ENCODE results near the gene MCOLN2.

The MCOLN2 gene

DNA sequence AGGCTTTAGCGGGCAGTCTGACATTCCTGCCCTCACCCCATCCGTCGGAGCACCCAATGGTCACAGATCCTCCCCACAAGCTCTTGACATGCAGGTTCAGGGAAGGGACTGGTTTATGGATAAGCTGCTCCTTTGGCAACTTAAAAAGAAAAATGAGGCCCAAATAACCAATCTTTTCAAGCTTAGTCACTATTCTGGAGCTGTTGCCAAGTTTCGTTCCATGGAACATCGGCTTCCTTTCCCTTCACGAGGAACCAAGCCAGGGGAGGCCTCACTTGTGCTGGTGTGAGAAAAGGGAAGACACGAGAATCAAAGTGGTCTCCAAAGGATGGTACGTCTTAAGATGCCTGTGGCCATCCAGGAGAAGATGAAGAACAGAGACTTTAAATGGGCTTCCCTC lies 57.8 kb downstream of the MCOLN2 start:
- H3K27ac ChIP-seq: no peak overlapping the region
- TF ChIP-seq, protein P1, sequence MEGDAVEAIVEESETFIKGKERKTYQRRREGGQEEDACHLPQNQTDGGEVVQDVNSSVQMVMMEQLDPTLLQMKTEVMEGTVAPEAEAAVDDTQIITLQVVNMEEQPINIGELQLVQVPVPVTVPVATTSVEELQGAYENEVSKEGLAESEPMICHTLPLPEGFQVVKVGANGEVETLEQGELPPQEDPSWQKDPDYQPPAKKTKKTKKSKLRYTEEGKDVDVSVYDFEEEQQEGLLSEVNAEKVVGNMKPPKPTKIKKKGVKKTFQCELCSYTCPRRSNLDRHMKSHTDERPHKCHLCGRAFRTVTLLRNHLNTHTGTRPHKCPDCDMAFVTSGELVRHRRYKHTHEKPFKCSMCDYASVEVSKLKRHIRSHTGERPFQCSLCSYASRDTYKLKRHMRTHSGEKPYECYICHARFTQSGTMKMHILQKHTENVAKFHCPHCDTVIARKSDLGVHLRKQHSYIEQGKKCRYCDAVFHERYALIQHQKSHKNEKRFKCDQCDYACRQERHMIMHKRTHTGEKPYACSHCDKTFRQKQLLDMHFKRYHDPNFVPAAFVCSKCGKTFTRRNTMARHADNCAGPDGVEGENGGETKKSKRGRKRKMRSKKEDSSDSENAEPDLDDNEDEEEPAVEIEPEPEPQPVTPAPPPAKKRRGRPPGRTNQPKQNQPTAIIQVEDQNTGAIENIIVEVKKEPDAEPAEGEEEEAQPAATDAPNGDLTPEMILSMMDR (conservative IDR thresholded peaks at IDR 0.05): no peak

DNA sequence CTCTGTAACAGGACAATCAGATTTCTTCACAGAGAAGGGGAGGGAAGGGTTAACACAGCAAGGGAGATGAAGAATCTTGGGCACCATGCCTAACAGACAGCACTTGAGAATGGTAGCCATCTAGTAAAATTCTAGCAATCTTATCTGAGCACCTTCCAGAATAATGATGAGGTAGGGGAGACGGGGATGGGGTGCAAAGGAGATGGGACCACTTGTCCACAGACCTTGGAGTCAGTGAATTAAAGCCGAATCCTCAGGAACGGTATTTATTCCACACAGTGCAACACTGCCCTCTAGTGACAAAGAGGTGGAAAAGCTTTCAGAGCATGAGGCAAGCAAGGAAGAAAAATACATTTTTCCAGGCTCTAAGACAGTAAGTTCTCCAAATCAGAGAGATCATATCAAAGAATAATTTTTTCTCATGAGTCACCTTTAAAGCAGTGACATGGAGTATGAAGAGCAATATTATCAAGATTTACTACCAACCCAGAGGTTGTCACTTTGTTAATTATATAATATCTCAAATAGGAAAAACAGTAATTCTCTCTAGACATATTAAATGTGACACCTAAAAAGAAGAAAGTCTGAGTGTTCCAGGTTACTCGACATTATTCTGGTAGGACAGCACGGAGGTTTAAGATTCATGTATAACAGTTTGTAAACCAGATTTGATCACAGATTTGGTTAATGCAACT lies 60.6 kb downstream of the MCOLN2 start:
- TF ChIP-seq, protein P1 (conservative IDR thresholded peaks at IDR 0.05): peak; percentile 96
- no peak overlapping the region for H3K27ac ChIP-seq

DNA sequence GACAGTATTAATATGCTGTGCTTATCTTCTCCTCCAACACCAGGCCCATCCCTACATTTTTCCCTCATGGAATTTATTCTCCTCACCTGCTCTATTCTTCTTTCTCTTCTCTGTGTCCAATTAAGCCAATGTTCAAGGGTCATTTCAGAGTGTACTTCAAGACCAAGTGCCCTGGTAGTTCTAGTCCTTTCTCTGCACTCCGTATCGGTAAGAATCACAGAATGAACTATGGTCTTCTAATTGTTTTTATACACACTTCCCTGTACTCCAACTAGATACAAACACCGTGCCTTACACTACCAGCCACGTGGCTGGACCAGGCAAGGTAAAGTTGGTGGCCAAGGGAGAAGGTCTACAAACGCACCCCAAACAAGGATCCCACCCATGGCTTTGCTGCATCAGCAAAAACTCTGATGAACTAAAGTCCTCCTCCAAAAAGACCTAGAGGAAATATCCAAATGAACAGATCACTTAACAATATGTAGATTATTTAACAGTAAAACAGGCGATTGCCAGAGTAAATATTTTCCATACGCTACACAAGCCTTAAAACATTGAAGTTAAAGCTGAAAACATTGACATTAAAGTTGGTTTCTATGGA lies 63.8 kb downstream of the MCOLN2 start:
- TF ChIP-seq, protein P1 (conservative IDR thresholded peaks at IDR 0.05): no peak
- no peak overlapping the region for H3K27ac ChIP-seq

DNA sequence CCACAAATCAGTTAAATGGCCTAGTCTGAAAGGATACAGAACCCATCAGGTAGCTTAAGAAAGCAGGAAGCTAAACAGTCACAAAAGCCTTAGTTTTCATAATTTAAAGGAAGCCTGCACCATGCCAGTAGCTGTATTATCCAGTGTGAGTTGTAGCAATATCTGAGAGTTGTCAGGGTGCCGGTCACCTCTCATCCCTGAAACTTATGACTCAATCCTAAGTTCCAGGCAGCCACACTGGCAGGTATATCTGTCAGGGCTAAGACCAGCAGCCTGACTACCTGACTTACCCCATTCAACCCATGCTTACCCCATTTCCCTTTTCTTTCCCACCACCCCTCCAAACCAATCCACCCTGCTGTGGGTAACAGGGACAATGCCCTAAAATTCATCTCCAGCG lies 66.1 kb downstream of the MCOLN2 start:
- no peak overlapping the region for H3K27ac ChIP-seq
- TF ChIP-seq, protein P1 (conservative IDR thresholded peaks at IDR 0.05): no peak

DNA sequence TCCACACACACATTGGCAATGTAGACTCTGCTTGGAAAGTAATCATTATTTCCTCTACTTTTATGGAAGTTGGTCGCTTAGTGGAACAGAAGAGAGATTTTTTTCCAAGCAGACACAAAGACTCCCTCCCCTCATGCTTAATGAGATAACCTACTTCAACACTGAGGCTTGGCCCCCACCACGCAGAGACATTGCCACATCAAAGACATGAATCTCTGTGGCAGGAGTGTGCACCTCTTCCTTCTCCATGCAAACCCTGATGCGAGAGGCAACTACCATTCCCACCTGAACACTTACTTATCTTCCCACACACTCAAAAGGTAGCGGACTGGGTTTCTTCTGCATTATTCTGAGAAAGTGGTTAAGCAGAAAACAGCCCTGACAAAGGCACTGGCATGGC lies 66.6 kb downstream of the MCOLN2 start:
- TF ChIP-seq, protein P1 (conservative IDR thresholded peaks at IDR 0.05): no peak
- H3K27ac ChIP-seq: no peak overlapping the region

DNA sequence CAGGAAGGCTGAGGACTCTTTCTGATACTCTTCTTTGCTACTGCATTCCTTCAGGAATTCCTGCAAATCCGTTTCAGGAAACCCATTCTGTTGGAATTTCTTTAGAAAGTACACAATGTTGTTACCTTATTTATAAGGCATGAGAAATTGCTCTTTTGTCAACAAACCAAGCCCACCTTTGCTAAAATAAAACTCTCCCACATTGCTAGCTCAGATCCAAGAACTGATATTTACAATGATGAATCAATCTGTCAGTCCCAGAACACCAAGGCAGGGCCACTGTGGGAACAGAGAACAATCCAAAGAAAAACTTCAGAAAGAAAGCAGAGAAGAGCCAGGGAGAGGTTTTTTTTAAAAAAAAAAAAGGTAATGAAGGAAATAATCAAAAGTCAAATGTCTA lies 67.3 kb downstream of the MCOLN2 start:
- H3K27ac ChIP-seq: no peak overlapping the region
- TF ChIP-seq, protein P1 (conservative IDR thresholded peaks at IDR 0.05): no peak

DNA sequence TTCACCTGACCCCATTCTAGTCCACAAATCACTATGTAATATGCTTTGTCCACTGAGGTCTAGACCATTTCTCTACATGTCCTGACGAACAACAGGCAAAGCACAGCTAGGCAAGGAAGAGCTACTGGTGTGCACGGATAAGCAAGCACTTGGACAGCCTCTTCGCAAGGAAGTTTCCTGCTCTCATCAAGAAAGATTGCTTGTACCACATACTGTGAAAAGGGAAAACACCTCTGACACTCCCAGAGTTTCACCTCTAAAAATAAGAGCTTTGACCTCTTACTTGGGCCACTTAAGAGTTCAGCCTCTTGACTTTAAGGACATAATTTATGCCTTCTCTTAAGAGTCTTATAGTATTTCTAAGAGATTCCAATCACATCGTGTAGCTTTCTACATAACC lies 67.9 kb downstream of the MCOLN2 start:
- TF ChIP-seq, protein P1 (conservative IDR thresholded peaks at IDR 0.05): no peak
- no peak overlapping the region for H3K27ac ChIP-seq
